Fibroblast of skin of left quadriceps (primary cell): Measurements from ENCODE around the gene SPRING1.
"Not testable (repeated sequence)": the region's sequence is repeated elsewhere in the genome, so short reads cannot be mapped to it uniquely, and the experiment has no call there.

Experiments
- DNase-seq, 2 experiments: peaks; one replicate each; pipeline ENCODE4 v3.0.0-alpha.2; 2013; ENCODE audit warnings: low read depth in 2 of 2

The SPRING1 gene

GRCh38 chr12:116737774-116738657 is at the start of gene SPRING1, which contains the start of gene RNFT2:
SPRING1 (minus strand) TSS chr12:116738069; CDS start chr12:116737900, 169 bp downstream.
RNFT2 (plus strand) TSS chr12:116738315; CDS start chr12:116740498, 2,183 bp downstream.
- peak; percentile 98 to 99 for DNase-seq

DNA sequence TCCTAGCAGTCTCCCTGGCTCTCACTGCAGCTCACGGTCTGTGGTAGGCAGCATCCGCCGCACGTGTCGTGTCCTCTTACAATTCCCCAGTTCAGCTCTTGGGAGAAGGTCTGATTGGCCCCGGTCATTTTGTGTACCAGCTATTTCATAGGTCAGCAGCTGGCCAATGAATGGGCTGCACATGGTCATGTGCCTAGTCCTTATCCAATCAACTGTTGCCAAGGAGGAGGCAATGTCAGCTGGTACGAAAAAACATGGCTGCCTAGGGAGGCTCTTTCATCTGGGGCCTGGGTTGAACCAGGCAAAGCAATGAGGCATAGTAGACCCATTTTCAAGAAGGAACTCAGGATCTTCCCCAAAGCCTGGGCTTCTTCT is 46.4 kb upstream of the SPRING1 start:
- no peak for DNase-seq

GRCh38 chr12:116783525-116784237 is 45.8 kb upstream of the SPRING1 start:
- no peak for DNase-seq

DNA sequence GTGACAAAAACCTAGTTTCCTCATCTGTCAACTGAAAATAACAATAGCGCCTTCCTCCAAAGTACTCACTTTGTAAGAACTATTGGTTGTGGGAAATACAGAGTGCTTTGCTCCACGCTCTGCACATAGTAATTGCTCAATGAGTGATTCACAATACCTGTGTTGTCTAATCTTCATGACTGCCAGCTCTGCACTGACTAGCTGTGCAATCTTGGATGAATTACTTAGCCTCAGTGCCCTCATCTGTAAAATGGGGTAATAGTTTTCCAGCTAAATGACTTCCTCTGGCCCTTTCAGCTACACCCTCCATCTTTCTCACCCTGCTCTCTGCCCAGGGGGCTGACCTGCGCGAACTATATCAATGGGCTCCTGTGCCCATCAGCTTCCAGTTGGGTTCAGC is 43.1 kb upstream of the SPRING1 start:
- no peak for DNase-seq

GRCh38 chr12:116779597-116779996 is 41.7 kb upstream of the SPRING1 start:
- no peak for DNase-seq

- no peak for DNase-seq
Measured at GRCh38 chr12:116777245-116777644, 39.4 kb upstream of the SPRING1 start.

DNA sequence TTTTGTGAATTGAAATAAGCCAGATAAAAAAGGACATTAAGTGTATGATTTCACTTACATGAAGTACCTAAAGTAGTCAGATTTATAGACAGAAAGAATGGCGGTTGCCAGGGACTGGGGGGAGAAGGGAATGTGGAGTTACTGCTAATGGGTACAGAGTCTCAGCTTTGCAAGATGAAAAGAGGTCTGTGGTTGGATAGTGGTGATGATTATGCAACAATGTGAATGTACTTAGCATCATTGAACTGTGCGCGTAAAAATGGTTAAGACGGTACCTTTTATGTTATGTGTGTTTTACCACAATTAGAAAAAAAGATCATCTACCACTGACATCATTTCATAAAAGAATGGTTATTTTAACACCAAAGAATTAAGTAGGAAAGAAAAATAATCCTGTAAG is 36.2 kb upstream of the SPRING1 start:
- no peak for DNase-seq

DNA sequence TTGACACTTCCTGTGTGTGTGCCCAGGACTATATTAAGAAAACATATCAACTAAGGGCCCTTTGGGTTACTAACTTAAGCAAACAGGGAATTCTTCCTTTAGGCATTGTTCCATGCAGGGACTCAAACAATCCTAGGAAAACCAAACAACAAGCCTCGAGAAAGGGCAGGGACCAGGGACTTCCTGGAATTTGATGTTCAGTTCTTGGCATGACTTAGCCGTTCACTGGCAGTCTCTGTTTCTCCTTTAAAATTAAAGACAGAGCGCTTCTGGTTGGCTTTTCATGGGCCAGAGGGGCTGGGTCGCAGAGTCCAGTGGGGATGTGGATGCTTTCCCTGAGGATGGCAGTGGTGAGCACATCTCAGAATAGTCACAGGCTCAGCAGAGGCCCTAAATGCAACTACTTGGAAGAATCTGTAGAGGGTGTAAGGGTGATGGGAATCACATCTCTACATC is 35.4 kb upstream of the SPRING1 start:
- no peak for DNase-seq

GRCh38 chr12:116771651-116772050 is 33.8 kb upstream of the SPRING1 start:
- DNase-seq: no peak

- DNase-seq: no peak
Measured at GRCh38 chr12:116766746-116767145, 28.9 kb upstream of the SPRING1 start.

GRCh38 chr12:116766285-116766684 is 28.4 kb upstream of the SPRING1 start:
- no peak for DNase-seq

- DNase-seq: no peak
Measured at GRCh38 chr12:116765271-116765670, 27.4 kb upstream of the SPRING1 start.

- DNase-seq: no peak
Measured at GRCh38 chr12:116761499-116761898, 23.6 kb upstream of the SPRING1 start.

DNA sequence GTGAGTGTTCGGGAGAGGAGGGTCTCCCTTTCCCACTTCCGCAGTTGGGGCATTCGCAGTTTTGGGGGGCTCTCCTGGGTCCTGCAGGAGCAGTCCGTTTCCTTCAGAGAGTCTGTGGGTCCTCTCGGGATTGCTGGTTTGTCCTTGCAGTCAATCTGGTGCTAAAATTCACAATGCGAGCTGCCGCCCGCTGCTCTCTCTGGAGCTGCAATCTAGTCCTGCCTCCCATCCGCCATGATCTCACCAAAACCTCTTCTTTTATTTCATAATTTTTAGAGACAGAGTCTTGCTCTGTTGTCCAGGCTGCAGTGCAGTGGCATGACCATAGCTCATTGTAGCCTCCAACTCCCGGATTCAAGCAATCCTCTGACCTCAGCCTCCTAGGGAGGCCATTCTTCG is 22.8 kb upstream of the SPRING1 start:
- no peak for DNase-seq

DNA sequence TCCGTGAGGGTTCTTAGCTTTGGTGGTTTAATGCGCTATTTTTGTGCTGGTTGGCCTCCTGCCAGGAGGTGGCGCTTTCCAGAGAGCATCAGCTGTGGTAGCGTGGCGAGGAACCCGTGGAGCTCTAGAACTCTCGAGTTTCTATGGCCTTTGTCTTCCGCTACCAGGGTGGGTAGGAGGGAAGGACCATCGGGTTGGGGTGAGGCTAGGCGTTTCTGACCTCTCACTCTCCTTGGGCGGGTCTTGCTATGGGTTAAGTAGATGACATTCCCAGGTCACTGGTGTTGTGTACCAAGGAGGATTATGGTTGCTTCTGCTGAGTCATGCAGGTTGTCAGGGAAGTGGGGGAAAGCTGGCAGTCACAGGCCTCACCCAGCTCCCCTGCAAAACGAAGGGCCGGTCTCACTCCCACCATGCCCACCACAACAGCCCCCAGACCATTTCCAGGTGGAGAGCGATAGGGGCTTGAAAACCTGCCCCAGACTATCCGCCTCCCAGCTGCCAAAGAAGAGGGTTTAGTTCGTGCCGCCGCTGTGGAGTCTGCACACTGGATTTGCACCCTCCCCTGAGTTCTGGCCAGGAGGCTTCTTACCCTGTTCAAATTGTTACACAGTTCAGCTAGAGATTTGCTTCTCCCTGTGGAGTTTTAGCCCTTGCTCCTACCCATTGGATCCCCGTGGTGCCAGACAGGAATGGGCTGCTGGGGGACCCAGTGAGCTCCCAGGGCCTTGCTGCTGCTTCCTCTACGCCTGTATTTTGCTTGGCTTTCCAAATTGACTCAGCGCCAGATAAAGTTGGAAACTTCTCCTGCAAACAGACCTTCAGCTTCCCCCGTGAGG is 22.1 kb upstream of the SPRING1 start:
- no peak for DNase-seq

DNA sequence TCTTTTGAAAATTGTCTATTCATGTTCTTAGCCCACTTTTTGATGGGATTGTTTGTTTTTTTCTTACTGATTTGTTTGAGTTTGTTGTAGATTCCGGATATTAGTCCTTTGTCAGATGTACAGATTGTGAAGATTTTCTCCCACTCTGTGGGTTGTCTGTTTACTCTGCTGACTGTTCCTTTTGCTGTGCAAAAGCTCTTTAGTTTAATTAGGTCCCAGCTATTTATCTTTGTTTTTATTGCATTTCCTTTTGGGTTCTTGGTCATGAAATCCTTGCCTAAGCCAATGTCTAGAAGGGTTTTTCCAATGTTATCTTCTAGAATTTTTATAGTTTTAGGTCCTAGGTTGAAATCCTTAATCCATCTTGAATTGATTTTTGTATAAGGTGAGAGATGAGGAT is 16.9 kb upstream of the SPRING1 start:
- DNase-seq: not testable (repeated sequence)

- not testable (repeated sequence) for DNase-seq
Measured at GRCh38 chr12:116754097-116754496, 16.2 kb upstream of the SPRING1 start.

GRCh38 chr12:116750298-116750697 is 12.4 kb upstream of the SPRING1 start:
- no peak for DNase-seq

DNA sequence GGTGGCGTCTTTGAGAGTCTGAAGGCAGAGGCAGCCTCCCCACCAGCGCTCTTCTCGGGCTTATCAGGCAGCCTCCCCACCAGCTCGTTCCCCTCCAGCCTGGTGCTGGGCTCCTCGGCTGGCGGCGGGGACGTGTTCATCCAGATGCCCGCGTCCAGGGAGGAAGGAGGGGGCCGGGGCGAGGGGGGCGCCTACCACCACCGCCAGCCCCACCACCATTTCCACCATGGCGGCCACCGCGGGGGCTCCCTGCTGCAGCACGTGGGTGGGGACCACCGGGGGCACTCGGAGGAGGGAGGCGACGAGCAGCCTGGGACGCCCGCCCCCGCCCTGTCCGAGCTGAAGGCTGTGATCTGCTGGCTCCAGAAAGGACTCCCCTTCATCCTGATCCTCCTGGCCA is 12.0 kb upstream of the SPRING1 start:
- no peak for DNase-seq

GRCh38 chr12:116745554-116745953 is 7.7 kb upstream of the SPRING1 start:
- no peak for DNase-seq

DNA sequence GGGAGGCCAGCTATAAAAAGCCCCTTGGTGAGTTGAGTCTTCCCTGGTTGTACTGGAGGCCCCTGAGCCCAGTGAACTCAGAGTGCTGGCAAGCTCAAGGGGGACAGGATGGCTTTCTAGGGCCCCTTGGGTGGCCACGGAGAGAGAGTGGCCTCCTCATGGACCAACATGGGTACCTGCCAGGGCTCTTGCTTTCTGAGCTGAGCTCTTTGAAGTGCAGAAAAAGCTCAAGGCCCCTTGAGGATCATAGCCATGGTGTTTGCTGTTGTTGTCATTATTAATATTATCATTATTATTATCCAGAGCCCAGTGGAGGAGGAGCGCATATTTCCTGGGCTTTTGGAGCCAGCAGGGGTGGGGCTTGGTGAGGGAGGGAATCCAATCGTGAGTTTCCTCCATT is 6.9 kb upstream of the SPRING1 start:
- DNase-seq: no peak

DNA sequence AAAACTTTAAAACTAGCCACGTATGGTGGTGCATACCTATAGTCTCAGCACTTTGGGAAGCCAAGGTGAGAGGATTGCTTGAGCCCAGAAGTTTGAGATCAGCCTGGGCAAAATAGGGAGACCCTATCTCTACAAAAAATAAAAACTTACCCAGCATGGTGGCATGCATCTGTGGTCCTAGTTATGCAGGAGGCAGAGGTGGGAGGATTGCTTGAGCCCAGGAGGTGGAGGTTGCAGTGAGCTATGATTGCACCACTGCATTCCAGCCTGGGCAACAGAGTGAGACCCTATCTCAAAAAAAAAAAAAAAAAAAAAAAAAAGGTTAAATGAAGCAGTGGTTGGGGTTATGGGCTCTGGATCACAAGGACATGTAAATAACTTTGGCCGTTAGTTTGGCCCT is 4.9 kb upstream of the SPRING1 start:
- DNase-seq: not testable (repeated sequence)
